Body of pancreas (tissue), 4 donors: Measurements from ENCODE around the gene NKAPL. TPM values are rescaled to one million over a fixed set of nuclear protein-coding genes. Genes with fewer than 3 reads are reported as not detected.

Source experiments
- ATAC-seq: fragments of 150-250 bp; one replicate; pipeline ENCODE4 v1.9.1; 2016
- DNase-seq, 4 donors: peaks; one replicate each; pipeline ENCODE4 v3.0.0-alpha.2; 2019
- H3K27ac ChIP-seq, 4 donors: fragments of 200-600 bp; sonication (generic); 1 replicate in 3 of 4; 2 replicates in 1 of 4; pipeline versions ENCODE4 v1.5.1 to v1.6.1; 2016 to 2019; ENCODE audit warnings: mild to moderate bottlenecking in 1 of 4, mixed read lengths in 1 of 4, moderate library complexity in 1 of 4
- H3K27me3 ChIP-seq, 2 donors: fragments of 200-600 bp; sonication (generic); one replicate each; pipeline ENCODE4 v1.6.0; 2016; ENCODE audit warnings: mild to moderate bottlenecking in 1 of 2
- H3K36me3 ChIP-seq, 2 donors: fragments of 200-600 bp; sonication (generic); replicated peaks in 1 of 2; 2 replicates each; pipeline ENCODE4 v1.5.1; 2016; ENCODE audit warnings: low read depth in 2 of 2; ENCODE audit not compliant: insufficient read depth in 1 of 2
- H3K4me1 ChIP-seq: fragments of 200-600 bp; sonication (generic); one replicate; pipeline ENCODE4 v1.6.0; 2016
- H3K4me3 ChIP-seq, 2 donors: fragments of 200-600 bp; sonication (generic); 1 replicate in 1 of 2; 2 replicates in 1 of 2; pipeline ENCODE4 v1.5.1; 2016 to 2019
- H3K9me3 ChIP-seq, 3 donors: fragments of 200-600 bp; sonication (generic); 1 replicate in 2 of 3; 2 replicates in 1 of 3; pipeline ENCODE4 v1.5.1; 2016
- CTCF ChIP-seq, 7 experiments: fragments of 450-650 bp in 4 of 7; fragments of 200-600 bp in 3 of 7; sonication (generic) in 3 of 7; IDR thresholded peaks; one replicate each; pipeline ENCODE4 v1.5.1; 2016 to 2019; ENCODE audit warnings: antibody characterized with exemption in 7 of 7
- POLR2A ChIP-seq, 3 donors: fragments of 450-650 bp; IDR thresholded peaks; one replicate each; pipeline ENCODE4 v1.6.1; 2016; ENCODE audit warnings: antibody characterized with exemption in 3 of 3, mild to moderate bottlenecking in 2 of 3
- WGBS, 2 donors: methylation state at CpG; one replicate each; pipeline ENCODE4 v1.1.5; 2017; 5-methylcytosine and 5-hydroxymethylcytosine counted together
- intact Hi-C: fragments of 100-400 bp; cut with DNase I; formaldehyde crosslinking; loops from one replicate; pipeline ENCODE4 v1.15.1; 2023
- total RNA-seq, 2 donors: library from RNA; depleted of rRNA; stranded (reverse); fragments of >200 nt; gene quantifications; one replicate each; pipeline ENCODE4 v1.1.0, GENCODE V29; 2016

Gene NKAPL
- total RNA-seq, 2 donors from 2014 or later: 0.52 TPM; not detected in 1

GRCh38 chr6:28274888-28275287 lies 15.8 kb downstream of the NKAPL start:
- Histone ChIP-seq H3K27me3 (no peaks in the 10 kb centered on the region), H3K36me3 (peaks cover 0 to 12% of the 10 kb centered on the region in 2 donors), H3K27ac (no peak overlapping the region), H3K9me3 (no peaks in the 10 kb centered on the region), H3K4me1 (no peaks in the 10 kb centered on the region), H3K4me3 (no peak overlapping the region)
- TF ChIP-seq POLR2A (IDR thresholded peaks at IDR 0.05) (no peak), CTCF (IDR thresholded peaks at IDR 0.05) (no peak)
- DNase-seq (no peak), ATAC-seq (no peak)
- intact Hi-C loops: no loop called here

GRCh38 chr6:28277746-28278145 lies 18.6 kb downstream of the NKAPL start:
- intact Hi-C loops: no loop called here
- H3K4me3 ChIP-seq: no peak overlapping the region
- ATAC-seq (no peak), DNase-seq (no peak)
- no peak overlapping the region for H3K27ac ChIP-seq
- H3K9me3 ChIP-seq: no peaks in the 10 kb centered on the region
- TF ChIP-seq CTCF (IDR thresholded peaks at IDR 0.05): no peak
- TF ChIP-seq POLR2A (IDR thresholded peaks at IDR 0.05): no peak
- H3K27me3 ChIP-seq: no peaks in the 10 kb centered on the region
- peaks cover 12% of the 10 kb centered on the region for H3K4me1 ChIP-seq
- 56 to 62% methylated on average over 3 of the region's 3 CpGs for WGBS, 2 donors
- H3K36me3 ChIP-seq: peaks cover 0 to 7% of the 10 kb centered on the region in 2 donors

- 28 to 43% methylated on average over 3 of the region's 3 CpGs for WGBS, 2 donors
- peaks cover 0 to 6% of the 10 kb centered on the region in 2 donors for H3K36me3 ChIP-seq
- H3K9me3 ChIP-seq: no peaks in the 10 kb centered on the region
- H3K4me3 ChIP-seq: no peak overlapping the region
- intact Hi-C loops: no loop called here
- no peak for ATAC-seq
- H3K27me3 ChIP-seq: no peaks in the 10 kb centered on the region
- H3K27ac ChIP-seq: no peak overlapping the region
- peaks cover 12% of the 10 kb centered on the region for H3K4me1 ChIP-seq
- DNase-seq: no peak
- TF ChIP-seq CTCF (IDR thresholded peaks at IDR 0.05) (no peak), POLR2A (IDR thresholded peaks at IDR 0.05) (no peak)
These were observed 21.6 kb downstream of the NKAPL start for GRCh38 chr6:28280595-28281287.

GRCh38 chr6:28281288-28282064 lies 22.4 kb downstream of the NKAPL start, which contains the start of gene PGBD1:
TSS of gene PGBD1 (plus strand) at chr6:28281572. CDS start at chr6:28283814, 2,242 bp downstream.
- intact Hi-C loops: no loop called here
- TF ChIP-seq POLR2A (IDR thresholded peaks at IDR 0.05) (peak in 2 of 3 donors; percentile 35 to 41), CTCF (IDR thresholded peaks at IDR 0.05) (no peak)
- ATAC-seq (peak; percentile 87), DNase-seq (peak; percentile 63 to 73 (median 68))
- H3K36me3 ChIP-seq: peaks cover 0 to 3% of the 10 kb centered on the region in 2 donors
- WGBS, 2 donors: 1 to 2% methylated on average over 22 to 45 of the region's 50 CpGs
- peaks cover 12% of the 10 kb centered on the region for H3K4me1 ChIP-seq
- H3K9me3 ChIP-seq: no peaks in the 10 kb centered on the region
- no peaks in the 10 kb centered on the region for H3K27me3 ChIP-seq
- H3K27ac ChIP-seq: no peak within 1 kb of the TSS
- H3K4me3 ChIP-seq: peak within 1 kb of the TSS; percentile 19 to 49
